GM21367 (cell line): Measurements from ENCODE around the gene LMX1A.

Experiments
- ATAC-seq: cut with Tn5 transposase; IDR thresholded peaks from one replicate; pipeline ENCODE4 v1.9.1; 2021; ENCODE audit not compliant: unreplicated experiment

LMX1A gene

GRCh38 chr1:165355977-165356811 is at the start of gene LMX1A:
Gene LMX1A (minus strand): TSS chr1:165356715. CDS start chr1:165355559, 1,156 bp downstream.
- no peak for ATAC-seq

GRCh38 chr1:165403835-165404482 is 47.4 kb upstream of the LMX1A start:
- peak; percentile 69 for ATAC-seq

GRCh38 chr1:165402517-165403111 is 46.1 kb upstream of the LMX1A start:
- no peak for ATAC-seq

GRCh38 chr1:165397944-165398343 is 41.4 kb upstream of the LMX1A start:
- ATAC-seq, result no peak

- no peak for ATAC-seq
Measured at GRCh38 chr1:165395901-165396300, 39.4 kb upstream of the LMX1A start.

- ATAC-seq, result no peak
Measured at GRCh38 chr1:165395478-165395877, 39.0 kb upstream of the LMX1A start.

GRCh38 chr1:165392634-165393571 is 36.4 kb upstream of the LMX1A start:
- ATAC-seq, result peak; percentile 98

- no peak for ATAC-seq
Measured at GRCh38 chr1:165389609-165390008, 33.1 kb upstream of the LMX1A start.

GRCh38 chr1:165387961-165388360 is 31.4 kb upstream of the LMX1A start:
- no peak for ATAC-seq

GRCh38 chr1:165387505-165387904 is 31.0 kb upstream of the LMX1A start:
- no peak for ATAC-seq

GRCh38 chr1:165383599-165384405 is 27.3 kb upstream of the LMX1A start:
- ATAC-seq, result no peak

- no peak for ATAC-seq
Measured at GRCh38 chr1:165383067-165383466, 26.6 kb upstream of the LMX1A start.

GRCh38 chr1:165381745-165382505 is 25.4 kb upstream of the LMX1A start:
- no peak for ATAC-seq

- ATAC-seq, result no peak
Measured at GRCh38 chr1:165376811-165377311, 20.3 kb upstream of the LMX1A start.

- no peak for ATAC-seq
Measured at GRCh38 chr1:165376041-165376810, 19.7 kb upstream of the LMX1A start.

- ATAC-seq, result no peak
Measured at GRCh38 chr1:165375623-165376022, 19.1 kb upstream of the LMX1A start.

GRCh38 chr1:165371588-165372225 is 15.2 kb upstream of the LMX1A start:
- ATAC-seq, result no peak
